Nephron (organoid): ENCODE measurements around the gene SLC6A16.
A peak's percentile ranks its signal among the peaks of the same experiment; 100 is the strongest.
"Not testable (repeated sequence)": the region's sequence is repeated elsewhere in the genome, so short reads cannot be mapped to it uniquely, and the experiment has no call there.

Experiments used
- H3K27ac Mint-ChIP-seq, 3 experiments: 2 replicates each; pipeline ENCODE4 v1.8.0; 2020; ENCODE audit warnings: mixed read lengths in 3 of 3, mild to moderate bottlenecking in 2 of 3, moderate library complexity in 1 of 3
- H3K27me3 Mint-ChIP-seq: 2 replicates; pipeline ENCODE4 v1.8.0; 2021; ENCODE audit warnings: low read depth, mild to moderate bottlenecking, moderate library complexity, mixed read lengths
- H3K36me3 Mint-ChIP-seq: 2 replicates; pipeline ENCODE4 v1.8.0; 2020; ENCODE audit warnings: low read depth, mixed read lengths
- H3K4me1 Mint-ChIP-seq: 2 replicates; pipeline ENCODE4 v1.8.0; 2020; ENCODE audit warnings: mixed read lengths
- H3K4me3 Mint-ChIP-seq, 3 experiments: 2 replicates each; pipeline ENCODE4 v1.8.0; 2020; ENCODE audit warnings: mild to moderate bottlenecking in 3 of 3, mixed read lengths in 3 of 3, moderate library complexity in 2 of 3
- H3K9me3 Mint-ChIP-seq: 2 replicates; pipeline ENCODE4 v1.8.0; 2020; ENCODE audit warnings: mixed read lengths
- CTCF ChIP-seq, 3 experiments: fragments of 200-600 bp; sonication (generic); IDR thresholded peaks; one replicate each; pipeline ENCODE4 v1.5.0; 2021; ENCODE audit warnings: antibody characterized with exemption in 3 of 3; ENCODE audit not compliant: unreplicated experiment in 3 of 3

Gene SLC6A16

GRCh38 chr19:49309087-49309486 lies 15.9 kb downstream of the SLC6A16 start:
- no peaks in the 10 kb centered on the region for H3K27me3 Mint-ChIP-seq
- H3K9me3 Mint-ChIP-seq: peaks cover 3% of the 10 kb centered on the region
- no peak overlapping the region for H3K4me3 Mint-ChIP-seq
- no peak for TF ChIP-seq CTCF (IDR thresholded peaks at IDR 0.05; ENCODE audit: unreplicated experiment in 3 of 3)
- no peaks in the 10 kb centered on the region for H3K4me1 Mint-ChIP-seq
- H3K36me3 Mint-ChIP-seq: peaks cover 39% of the 10 kb centered on the region
- H3K27ac Mint-ChIP-seq: no peak overlapping the region

- H3K27ac Mint-ChIP-seq, H3K4me3 Mint-ChIP-seq, H3K4me1 Mint-ChIP-seq, H3K27me3 Mint-ChIP-seq: not testable (repeated sequence)
- H3K36me3 Mint-ChIP-seq: peaks cover 47% of the 10 kb centered on the region
- peaks cover 15% of the 10 kb centered on the region for H3K9me3 Mint-ChIP-seq
Measured at GRCh38 chr19:49306734-49307133, 18.3 kb downstream of the SLC6A16 start.

GRCh38 chr19:49301866-49302252 lies 23.1 kb downstream of the SLC6A16 start:
- H3K27ac Mint-ChIP-seq: no peak overlapping the region
- H3K36me3 Mint-ChIP-seq: peaks cover 23% of the 10 kb centered on the region
- H3K27me3 Mint-ChIP-seq: no peaks in the 10 kb centered on the region
- H3K4me3 Mint-ChIP-seq: no peak overlapping the region
- no peaks in the 10 kb centered on the region for H3K4me1 Mint-ChIP-seq
- peaks cover 15% of the 10 kb centered on the region for H3K9me3 Mint-ChIP-seq
- no peak for TF ChIP-seq CTCF (IDR thresholded peaks at IDR 0.05; ENCODE audit: unreplicated experiment in 3 of 3)

GRCh38 chr19:49301165-49301865 lies 23.7 kb downstream of the SLC6A16 start:
- Mint-ChIP-seq H3K9me3 (peaks cover 15% of the 10 kb centered on the region), H3K27ac (no peak overlapping the region), H3K4me1 (no peaks in the 10 kb centered on the region), H3K27me3 (no peaks in the 10 kb centered on the region), H3K36me3 (peaks cover 23% of the 10 kb centered on the region), H3K4me3 (no peak overlapping the region)
- peak; percentile 65 to 76 (median 66) for TF ChIP-seq CTCF (IDR thresholded peaks at IDR 0.05; ENCODE audit: unreplicated experiment in 3 of 3)

GRCh38 chr19:49298653-49299052 lies 26.3 kb downstream of the SLC6A16 start:
- not testable (repeated sequence) for H3K4me3 Mint-ChIP-seq, H3K36me3 Mint-ChIP-seq, H3K27me3 Mint-ChIP-seq, H3K27ac Mint-ChIP-seq, H3K4me1 Mint-ChIP-seq, H3K9me3 Mint-ChIP-seq

- peaks cover 2% of the 10 kb centered on the region for H3K9me3 Mint-ChIP-seq
- no peaks in the 10 kb centered on the region for H3K27me3 Mint-ChIP-seq
- H3K4me1 Mint-ChIP-seq: no peaks in the 10 kb centered on the region
- no peak overlapping the region for H3K27ac Mint-ChIP-seq
- H3K4me3 Mint-ChIP-seq: no peak overlapping the region
- peaks cover 1% of the 10 kb centered on the region for H3K36me3 Mint-ChIP-seq
- TF ChIP-seq CTCF (IDR thresholded peaks at IDR 0.05; ENCODE audit: unreplicated experiment in 3 of 3): no peak
Measured at GRCh38 chr19:49297403-49297802, 27.6 kb downstream of the SLC6A16 start.

- H3K4me1 Mint-ChIP-seq: no peaks in the 10 kb centered on the region
- no peak overlapping the region for H3K27ac Mint-ChIP-seq
- H3K36me3 Mint-ChIP-seq: no peaks in the 10 kb centered on the region
- H3K27me3 Mint-ChIP-seq: no peaks in the 10 kb centered on the region
- no peak overlapping the region for H3K4me3 Mint-ChIP-seq
- no peaks in the 10 kb centered on the region for H3K9me3 Mint-ChIP-seq
- TF ChIP-seq CTCF (IDR thresholded peaks at IDR 0.05; ENCODE audit: unreplicated experiment in 3 of 3): no peak
Measured at GRCh38 chr19:49295208-49295880, 29.6 kb downstream of the SLC6A16 start.
